Natural killer cell (primary cell): ENCODE data around the gene SPIN2B. TPM values are rescaled to one million over a fixed set of nuclear protein-coding genes. Genes with fewer than 3 reads are reported as not detected.
"Not testable (repeated sequence)": the region's sequence is repeated elsewhere in the genome, so short reads cannot be mapped to it uniquely, and the experiment has no call there.

ENCODE experiments used
- ATAC-seq, 3 donors: fragments of 150-1000 bp in 2 of 3; fragments of 200-7000 bp in 1 of 3; cut with Tn5 transposase; 1 replicate in 1 of 3; 2 replicates in 2 of 3; pipeline ENCODE4 v1.10.0; 2021; ENCODE audit warnings: mild to moderate bottlenecking in 2 of 3, moderate library complexity in 2 of 3
- DNase-seq, 2 donors: peaks; one replicate each; pipeline versions ENCODE4 v3.0.0 to v3.0.0-alpha.2; 2013 to 2021; ENCODE audit warnings: mixed read lengths in 1 of 2
- H3K27ac ChIP-seq: one replicate; pipeline ENCODE4 v1.5.1; 2013; ENCODE audit warnings: mild to moderate bottlenecking, low read length
- H3K27me3 ChIP-seq: one replicate; pipeline ENCODE4 v1.6.1; 2013; ENCODE audit warnings: low read length; ENCODE audit not compliant: control insufficient read depth, insufficient read depth
- H3K36me3 ChIP-seq: one replicate; pipeline ENCODE4 v1.6.1; 2013; ENCODE audit warnings: low read length; ENCODE audit not compliant: control insufficient read depth, insufficient read depth
- H3K4me1 ChIP-seq: one replicate; pipeline ENCODE4 v1.6.1; 2013; ENCODE audit warnings: low read length; ENCODE audit not compliant: control insufficient read depth, insufficient read depth
- H3K4me3 ChIP-seq: one replicate; pipeline ENCODE4 v1.5.1; 2013; ENCODE audit warnings: low read length
- H3K9me3 ChIP-seq: one replicate; pipeline ENCODE4 v1.6.1; 2013; ENCODE audit warnings: low read length; ENCODE audit not compliant: control insufficient read depth, insufficient read depth
- H3K27ac Mint-ChIP-seq, 2 donors: one replicate each; pipeline ENCODE4 v1.8.0; 2022; ENCODE audit warnings: mild to moderate bottlenecking in 2 of 2, mixed read lengths in 2 of 2, moderate library complexity in 1 of 2
- H3K27me3 Mint-ChIP-seq, 2 donors: one replicate each; pipeline ENCODE4 v1.8.0; 2022; ENCODE audit warnings: low read depth in 2 of 2, mixed read lengths in 2 of 2
- H3K36me3 Mint-ChIP-seq: one replicate; pipeline ENCODE4 v1.8.0; 2022; ENCODE audit warnings: mixed read lengths
- H3K4me1 Mint-ChIP-seq, 2 donors: one replicate each; pipeline ENCODE4 v1.8.0; 2022; ENCODE audit warnings: mixed read lengths in 2 of 2
- H3K4me3 Mint-ChIP-seq: one replicate; pipeline ENCODE4 v1.8.0; 2022; ENCODE audit warnings: mild to moderate bottlenecking, moderate library complexity, mixed read lengths
- H3K9me3 Mint-ChIP-seq, 2 donors: one replicate each; pipeline ENCODE4 v1.8.0; 2022; ENCODE audit warnings: mixed read lengths in 2 of 2
- WGBS: methylation state at CpG from one replicate; pipeline ENCODE4 v1.1.7; 2013; ENCODE audit warnings: missing lambda C conversion rate; ENCODE audit not compliant: insufficient coverage; 5-methylcytosine and 5-hydroxymethylcytosine counted together
- intact Hi-C: fragments of 100-400 bp; cut with micrococcal nuclease; formaldehyde crosslinking; loops from one replicate; pipeline ENCODE4 v1.14.2; 2022
- total RNA-seq, 4 donors: library from RNA; stranded (reverse); fragments of 120-200 nt in 1 of 4; gene quantifications; one replicate each; pipeline versions ENCODE4 v1.2.3 to v1.2.4, GENCODE V29; 2013 to 2022
- TF ChIP-seq, protein P1 (sequence below): fragments of 200-600 bp; IDR thresholded peaks from one replicate; pipeline ENCODE4 v1.8.0; 2022; ENCODE audit warnings: antibody characterized with exemption

Gene SPIN2B
- total RNA-seq, 3 donors from 2014 or later (not counting 1 experiment from before 2014, with no cell fraction given), result 10.9 to 13.0 (median 11.8) TPM

DNA sequence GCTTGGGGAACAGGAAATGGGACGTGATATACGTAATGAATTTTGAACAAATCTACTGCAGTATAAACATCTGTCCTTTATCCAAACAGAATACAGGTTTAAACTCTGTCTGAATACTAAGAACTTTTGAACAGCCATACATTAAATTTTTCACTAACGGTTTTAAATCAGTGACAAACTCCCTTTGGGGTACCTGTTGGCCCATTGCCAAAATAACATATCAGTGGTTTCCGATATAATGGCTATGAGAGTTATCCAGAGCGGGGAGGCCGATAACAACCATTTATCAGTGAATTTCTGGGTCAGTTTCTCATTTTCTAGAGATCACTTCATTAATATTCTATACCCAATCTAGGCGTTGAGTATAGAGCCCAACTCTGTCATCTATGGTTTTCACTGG is 10.7 kb upstream of the SPIN2B start:
- H3K4me3 Mint-ChIP-seq, result no peak overlapping the region
- no peaks in the 10 kb centered on the region for H3K27me3 ChIP-seq
- no peak overlapping the region for H3K27ac ChIP-seq
- no peaks in the 10 kb centered on the region for H3K36me3 Mint-ChIP-seq
- intact Hi-C loops, result no loop called here
- TF ChIP-seq, protein P1, sequence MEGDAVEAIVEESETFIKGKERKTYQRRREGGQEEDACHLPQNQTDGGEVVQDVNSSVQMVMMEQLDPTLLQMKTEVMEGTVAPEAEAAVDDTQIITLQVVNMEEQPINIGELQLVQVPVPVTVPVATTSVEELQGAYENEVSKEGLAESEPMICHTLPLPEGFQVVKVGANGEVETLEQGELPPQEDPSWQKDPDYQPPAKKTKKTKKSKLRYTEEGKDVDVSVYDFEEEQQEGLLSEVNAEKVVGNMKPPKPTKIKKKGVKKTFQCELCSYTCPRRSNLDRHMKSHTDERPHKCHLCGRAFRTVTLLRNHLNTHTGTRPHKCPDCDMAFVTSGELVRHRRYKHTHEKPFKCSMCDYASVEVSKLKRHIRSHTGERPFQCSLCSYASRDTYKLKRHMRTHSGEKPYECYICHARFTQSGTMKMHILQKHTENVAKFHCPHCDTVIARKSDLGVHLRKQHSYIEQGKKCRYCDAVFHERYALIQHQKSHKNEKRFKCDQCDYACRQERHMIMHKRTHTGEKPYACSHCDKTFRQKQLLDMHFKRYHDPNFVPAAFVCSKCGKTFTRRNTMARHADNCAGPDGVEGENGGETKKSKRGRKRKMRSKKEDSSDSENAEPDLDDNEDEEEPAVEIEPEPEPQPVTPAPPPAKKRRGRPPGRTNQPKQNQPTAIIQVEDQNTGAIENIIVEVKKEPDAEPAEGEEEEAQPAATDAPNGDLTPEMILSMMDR, result no peak
- H3K9me3 ChIP-seq, result no peaks in the 10 kb centered on the region
- H3K27me3 Mint-ChIP-seq, result no peaks in the 10 kb centered on the region
- ATAC-seq (no peak), DNase-seq (no peak)
- WGBS, result 95% methylated on average over 7 of the region's 7 CpGs
- no peak overlapping the region for H3K27ac Mint-ChIP-seq
- no peaks in the 10 kb centered on the region for H3K36me3 ChIP-seq
- H3K4me1 Mint-ChIP-seq, result no peaks in the 10 kb centered on the region
- H3K9me3 Mint-ChIP-seq, result no peaks in the 10 kb centered on the region
- H3K4me1 ChIP-seq, result no peaks in the 10 kb centered on the region
- no peak overlapping the region for H3K4me3 ChIP-seq

DNA sequence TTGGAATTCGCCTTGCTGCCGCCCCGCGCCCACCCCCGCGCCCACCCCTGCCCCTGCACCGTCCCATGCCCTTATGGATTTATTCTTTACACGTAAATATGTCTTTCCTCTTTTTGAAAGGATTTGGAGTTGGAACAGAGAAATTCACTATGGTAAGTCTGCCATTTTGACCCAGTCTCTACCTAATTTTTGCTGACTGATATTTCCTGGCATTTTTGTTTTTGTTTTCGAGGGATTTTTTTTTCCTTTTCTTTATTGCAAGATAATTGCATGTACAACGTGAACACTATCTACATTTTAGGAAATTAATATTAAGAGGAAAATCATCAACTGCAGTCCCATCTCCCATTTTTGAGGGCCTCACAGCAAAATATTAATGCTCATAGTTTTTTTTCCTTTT is 468 bp upstream of the SPIN2B start:
- Histone ChIP-seq H3K36me3 (no peaks in the 10 kb centered on the region), H3K4me3 (peak overlapping the region; percentile 71), H3K4me1 (peaks cover 4% of the 10 kb centered on the region), H3K9me3 (no peaks in the 10 kb centered on the region), H3K27ac (peak overlapping the region; percentile 48), H3K27me3 (no peaks in the 10 kb centered on the region)
- H3K9me3 Mint-ChIP-seq, result no peaks in the 10 kb centered on the region
- no CpG with 5 or more reads among the region's 10 CpGs for WGBS
- TF ChIP-seq, protein P1, result no peak
- peak overlapping the region; percentile 93 for H3K4me3 Mint-ChIP-seq
- ATAC-seq (no peak), DNase-seq (no peak)
- peaks cover 0 to 6% of the 10 kb centered on the region in 2 donors for H3K27me3 Mint-ChIP-seq
- H3K36me3 Mint-ChIP-seq, result no peaks in the 10 kb centered on the region
- intact Hi-C loops, result no loop called here
- peaks cover 6 to 27% of the 10 kb centered on the region in 2 donors for H3K4me1 Mint-ChIP-seq
- H3K27ac Mint-ChIP-seq, result peak overlapping the region; percentile 64 to 95

DNA sequence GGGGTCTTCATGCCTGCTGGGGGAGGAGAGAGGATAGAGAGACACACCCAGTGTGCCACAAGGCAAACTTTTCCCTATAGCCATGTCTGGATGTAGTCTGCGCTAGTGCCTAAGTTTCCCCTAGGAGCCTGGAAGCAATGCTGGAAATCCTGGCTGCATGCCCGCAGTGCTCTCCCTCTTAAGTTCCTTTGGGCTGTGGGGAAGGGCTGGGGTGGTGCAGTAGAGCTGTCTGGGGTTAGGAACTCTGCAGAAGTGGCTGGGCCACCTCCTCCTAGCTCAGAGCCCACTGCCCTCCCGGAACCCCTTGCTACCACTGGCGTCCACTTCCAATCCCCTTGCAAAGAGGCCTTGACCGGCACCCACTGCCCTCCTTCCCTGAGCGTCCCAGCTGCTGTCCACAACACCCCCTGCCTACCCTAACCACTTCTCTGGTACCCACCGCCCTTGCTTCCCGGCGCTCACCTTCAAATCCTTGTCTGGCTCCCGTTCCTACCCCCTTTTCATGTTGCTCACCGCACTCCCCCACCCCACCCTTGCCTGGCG is 658 bp downstream of the SPIN2B start:
- H3K4me1 ChIP-seq, H3K9me3 Mint-ChIP-seq, H3K27me3 Mint-ChIP-seq, H3K9me3 ChIP-seq, intact Hi-C loops, H3K27me3 ChIP-seq, H3K27ac ChIP-seq, H3K36me3 Mint-ChIP-seq, H3K36me3 ChIP-seq, ATAC-seq: not testable (repeated sequence)
- Mint-ChIP-seq H3K4me3 (peak overlapping the region; percentile 93), H3K4me1 (peaks cover 6 to 27% of the 10 kb centered on the region in 2 donors), H3K27ac (peak overlapping the region; percentile 64 to 95)
- peak in 1 of 2 donors; percentile 3 for DNase-seq
- WGBS, result 3% methylated on average over 10 of the region's 12 CpGs
- H3K4me3 ChIP-seq, result peak overlapping the region; percentile 71

DNA sequence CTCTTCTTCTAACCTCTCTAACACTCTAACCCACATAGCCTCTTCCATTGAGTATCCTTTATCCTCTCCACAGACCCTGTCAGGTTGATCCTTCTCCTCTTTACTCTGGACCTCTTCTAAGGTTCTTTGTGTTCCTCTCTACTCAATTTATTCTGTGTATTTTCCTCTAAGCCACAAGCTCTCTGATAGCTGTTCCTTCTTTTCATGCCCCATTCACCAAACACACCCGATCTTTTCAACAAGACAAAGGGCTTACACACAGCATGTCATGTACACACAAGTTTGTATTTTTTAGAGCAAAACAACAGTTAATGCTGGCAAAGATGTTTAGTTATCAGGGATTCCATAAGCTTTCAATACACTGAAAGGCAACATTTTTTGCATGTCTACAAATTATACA is 1.9 kb downstream of the SPIN2B start:
- Mint-ChIP-seq H3K9me3 (no peaks in the 10 kb centered on the region), H3K4me1 (peaks cover 6 to 21% of the 10 kb centered on the region in 2 donors), H3K27ac (peak overlapping the region in 1 of 2 donors; percentile 30), H3K27me3 (no peaks in the 10 kb centered on the region), H3K36me3 (no peaks in the 10 kb centered on the region), H3K4me3 (no peak overlapping the region)
- Histone ChIP-seq H3K4me1 (peaks cover 4% of the 10 kb centered on the region), H3K9me3 (no peaks in the 10 kb centered on the region), H3K27ac (no peak overlapping the region), H3K27me3 (no peaks in the 10 kb centered on the region), H3K4me3 (no peak overlapping the region), H3K36me3 (no peaks in the 10 kb centered on the region)
- intact Hi-C loops, result no loop called here
- TF ChIP-seq, protein P1, result no peak
- no CpG with 5 or more reads among the region's 1 CpG for WGBS
- ATAC-seq (no peak), DNase-seq (no peak)

DNA sequence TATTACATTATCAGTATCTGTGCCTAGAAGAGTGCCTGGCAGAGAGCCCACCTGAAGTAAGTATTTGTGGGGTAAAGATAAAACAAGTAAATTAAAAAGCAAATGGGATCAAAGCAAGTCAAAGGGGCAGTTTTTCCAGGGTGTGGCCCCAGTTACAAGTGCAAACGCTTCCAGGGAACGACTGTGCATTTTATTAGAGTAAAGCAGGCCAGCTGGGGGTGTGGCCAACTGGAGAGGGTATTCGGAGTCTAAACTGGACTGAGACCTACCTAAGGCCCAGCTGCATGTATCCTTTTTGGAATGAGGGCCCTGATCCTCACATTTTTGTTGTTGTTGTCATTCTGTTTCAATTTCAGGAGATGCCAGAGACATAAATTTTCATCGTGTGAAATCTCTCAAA is 3.8 kb downstream of the SPIN2B start:
- H3K27me3 ChIP-seq, H3K36me3 ChIP-seq, intact Hi-C loops, H3K27me3 Mint-ChIP-seq, H3K4me3 Mint-ChIP-seq, H3K9me3 ChIP-seq, ATAC-seq, H3K4me3 ChIP-seq, DNase-seq, H3K4me1 ChIP-seq, H3K27ac Mint-ChIP-seq, H3K36me3 Mint-ChIP-seq, H3K27ac ChIP-seq, H3K9me3 Mint-ChIP-seq: not testable (repeated sequence)
- 17% methylated on average over 2 of the region's 4 CpGs for WGBS
- H3K4me1 Mint-ChIP-seq, result peaks cover 6 to 21% of the 10 kb centered on the region in 2 donors
